RPMI8226 (cell line): Measurements from ENCODE around the gene NT5DC1.

Source experiments
- DNase-seq: peaks from one replicate; pipeline ENCODE4 v3.0.0-alpha.2; 2015

NT5DC1 gene

GRCh38 chr6:116100419-116101301 lies at the start of gene NT5DC1:
TSS of gene NT5DC1 (plus strand) at chr6:116100853. CDS start at chr6:116100931, 78 bp downstream.
- DNase-seq: peak; percentile 89

- no peak for DNase-seq
Observed at GRCh38 chr6:116051244-116051643, 49.4 kb upstream of the NT5DC1 start.

GRCh38 chr6:116055513-116055912 lies 45.1 kb upstream of the NT5DC1 start:
- no peak for DNase-seq

- no peak for DNase-seq
Observed at GRCh38 chr6:116057766-116058165, 42.9 kb upstream of the NT5DC1 start.

GRCh38 chr6:116059713-116060571 lies 40.7 kb upstream of the NT5DC1 start:
- peak; percentile 44 for DNase-seq

- peak; percentile 15 for DNase-seq
Observed at GRCh38 chr6:116060572-116061283, 39.9 kb upstream of the NT5DC1 start, which contains the start of gene FRK. TSS of gene FRK (minus strand) at chr6:116060891. CDS start at chr6:116060311, 580 bp downstream.

- no peak for DNase-seq
Observed at GRCh38 chr6:116062496-116062895, 38.2 kb upstream of the NT5DC1 start.

GRCh38 chr6:116064666-116065065 lies 36.0 kb upstream of the NT5DC1 start:
- no peak for DNase-seq

- no peak for DNase-seq
Observed at GRCh38 chr6:116066789-116067188, 33.9 kb upstream of the NT5DC1 start.

GRCh38 chr6:116070101-116070500 lies 30.6 kb upstream of the NT5DC1 start:
- DNase-seq: no peak

- DNase-seq: no peak
Observed at GRCh38 chr6:116070616-116071389, 29.9 kb upstream of the NT5DC1 start.

GRCh38 chr6:116072368-116072767 lies 28.3 kb upstream of the NT5DC1 start:
- DNase-seq: no peak

- no peak for DNase-seq
Observed at GRCh38 chr6:116073765-116074440, 26.8 kb upstream of the NT5DC1 start.

- DNase-seq: no peak
Observed at GRCh38 chr6:116074732-116075390, 25.8 kb upstream of the NT5DC1 start.

- no peak for DNase-seq
Observed at GRCh38 chr6:116078522-116078921, 22.1 kb upstream of the NT5DC1 start.

GRCh38 chr6:116078945-116079344 lies 21.7 kb upstream of the NT5DC1 start:
- no peak for DNase-seq

- no peak for DNase-seq
Observed at GRCh38 chr6:116083052-116083451, 17.6 kb upstream of the NT5DC1 start.

- no peak for DNase-seq
Observed at GRCh38 chr6:116084284-116084683, 16.4 kb upstream of the NT5DC1 start.

- peak; percentile 5 for DNase-seq
Observed at GRCh38 chr6:116087437-116088027, 13.1 kb upstream of the NT5DC1 start.

- no peak for DNase-seq
Observed at GRCh38 chr6:116088946-116089345, 11.7 kb upstream of the NT5DC1 start.

GRCh38 chr6:116090251-116090650 lies 10.4 kb upstream of the NT5DC1 start:
- DNase-seq: no peak
